HG03097 (cell line): ENCODE measurements around the gene CCDC197.
A peak's percentile ranks its signal among the peaks of the same experiment; 100 is the strongest.

Experiments used
- ATAC-seq: cut with Tn5 transposase; IDR thresholded peaks from one replicate; pipeline ENCODE4 v1.9.1; 2021; ENCODE audit not compliant: unreplicated experiment, low FRiP score

CCDC197 gene

DNA sequence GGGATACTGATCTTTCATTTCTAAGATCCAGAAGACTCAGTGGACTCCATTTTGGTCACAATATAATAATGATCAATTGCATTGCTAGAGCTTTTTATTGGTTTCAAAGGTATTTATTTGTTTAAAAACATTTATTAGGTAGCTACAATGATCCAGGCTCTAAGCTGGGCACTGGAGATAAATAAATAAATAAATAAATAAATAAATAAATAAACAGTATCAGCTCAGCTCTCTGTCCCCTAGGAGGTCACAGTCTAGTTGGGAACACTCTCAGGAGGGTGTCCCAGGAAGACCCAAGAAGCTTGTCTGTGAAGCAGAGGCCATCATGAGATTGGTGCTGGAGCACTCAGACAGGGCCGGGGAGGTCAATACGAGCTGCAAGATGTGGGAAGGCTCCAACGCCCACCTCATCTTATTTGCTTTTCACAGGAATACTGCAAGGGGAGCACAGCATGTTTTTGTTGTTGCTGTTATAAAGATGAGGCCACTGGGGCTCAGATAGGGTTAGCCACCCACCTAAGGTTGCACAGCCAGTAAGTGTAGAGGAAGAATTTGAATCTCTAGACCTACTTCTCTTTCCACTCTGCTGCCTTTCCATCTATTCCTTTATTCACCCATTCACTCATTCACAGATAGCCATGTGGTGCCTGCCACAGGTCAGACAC, 36.2 kb upstream of the CCDC197 start:
- ATAC-seq, result no peak

DNA sequence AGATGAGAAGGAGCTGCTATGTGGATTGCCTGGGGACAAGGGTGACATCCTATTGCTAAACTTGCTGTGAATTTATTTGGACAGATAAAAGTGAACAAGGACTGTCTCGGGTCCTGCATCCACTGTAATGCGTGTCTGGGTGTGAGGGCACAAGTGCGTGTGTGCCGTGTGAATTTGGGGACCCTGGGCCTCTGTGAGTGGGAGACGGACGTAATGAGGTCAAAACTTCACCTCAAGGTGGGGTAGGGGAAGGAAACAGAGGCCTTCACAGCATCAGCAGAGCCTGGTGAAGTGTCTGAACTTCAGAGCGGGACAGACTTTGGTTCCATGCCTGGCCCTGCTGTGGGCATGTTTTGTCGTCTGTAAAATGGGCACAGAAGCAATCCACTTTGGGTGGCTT, 35.5 kb upstream of the CCDC197 start:
- ATAC-seq, result no peak

DNA sequence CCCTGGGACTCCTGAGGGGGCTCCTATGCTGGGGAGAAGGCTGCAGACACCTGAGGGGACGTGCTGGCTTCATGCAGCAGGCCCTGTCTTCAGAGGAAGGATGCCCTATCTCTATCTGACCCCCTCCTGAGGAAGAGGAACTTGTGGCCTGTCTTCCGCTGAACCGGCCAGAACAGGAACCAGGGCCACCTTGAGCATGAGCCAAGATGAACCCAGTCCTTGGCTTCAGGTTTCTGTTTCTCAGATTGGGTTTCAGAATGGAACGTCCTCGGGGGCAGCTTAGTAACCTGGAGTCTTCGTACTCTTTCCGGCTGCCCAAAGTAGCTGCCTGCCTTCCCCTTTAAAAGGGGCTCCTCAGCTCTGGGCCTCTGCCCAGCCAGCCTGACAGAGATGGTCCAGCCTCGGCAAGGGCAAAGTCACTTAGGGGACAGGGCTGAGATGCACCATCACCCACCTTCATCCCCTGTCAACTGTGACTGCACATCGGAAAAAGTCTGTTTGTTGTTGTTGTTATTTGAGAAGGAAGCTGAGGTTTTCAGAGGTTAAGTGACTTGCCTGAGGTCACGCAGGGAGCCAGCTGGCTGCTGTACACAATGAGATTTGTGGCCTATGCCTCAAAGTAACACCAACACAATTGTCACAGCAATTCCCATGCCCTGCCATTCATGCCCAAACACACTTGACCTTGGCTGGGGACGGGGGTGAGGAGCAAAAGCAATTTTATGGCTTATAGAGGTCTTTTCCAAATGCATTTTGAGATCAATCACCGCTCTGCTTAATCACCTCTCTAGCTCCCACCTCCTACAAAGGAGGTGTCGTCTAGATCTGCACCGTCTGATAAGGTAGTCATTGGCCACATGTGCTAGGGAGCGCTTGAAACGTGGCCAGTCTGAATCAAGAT, 34.1 kb upstream of the CCDC197 start:
- ATAC-seq, result peak; percentile 50

DNA sequence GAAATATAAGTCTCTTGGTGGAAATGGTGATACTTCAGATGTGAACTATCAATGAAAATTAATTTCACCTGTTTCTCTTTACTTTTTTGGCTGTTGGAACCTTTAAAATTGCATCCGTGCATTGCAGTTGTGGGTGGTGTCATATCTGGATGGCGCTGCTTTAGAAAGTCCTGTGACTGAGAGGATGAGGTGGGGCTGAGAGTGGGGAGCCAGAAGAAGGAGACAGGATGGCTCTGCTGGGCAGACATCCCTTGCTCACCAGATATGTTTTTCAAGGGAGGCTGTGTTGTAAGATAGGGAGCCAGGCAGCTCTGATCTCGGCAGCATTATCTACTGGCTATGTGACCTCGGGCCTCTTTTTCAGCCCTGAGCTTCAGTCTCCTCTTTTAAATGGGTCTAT, 33.4 kb upstream of the CCDC197 start:
- ATAC-seq, result no peak

DNA sequence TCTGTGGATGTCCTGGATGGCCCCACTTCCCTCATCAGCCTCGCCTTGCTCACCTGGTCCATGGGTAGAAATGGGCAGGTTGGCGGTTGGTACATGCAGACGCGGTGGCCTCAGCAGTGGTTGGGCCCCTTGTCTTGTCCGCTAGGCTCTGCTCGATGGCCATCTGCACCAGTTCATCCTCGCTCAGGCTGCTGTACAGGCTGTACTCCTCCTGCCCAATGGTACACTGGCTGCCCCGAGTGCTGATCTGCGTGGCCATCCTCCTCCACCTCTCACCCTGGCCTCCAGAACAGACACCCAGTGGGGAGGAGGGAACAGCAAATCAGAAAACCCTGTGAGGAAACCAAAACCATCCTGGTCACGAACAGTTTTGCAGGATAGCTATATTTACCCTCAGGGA, 32.8 kb upstream of the CCDC197 start:
- ATAC-seq, result no peak

DNA sequence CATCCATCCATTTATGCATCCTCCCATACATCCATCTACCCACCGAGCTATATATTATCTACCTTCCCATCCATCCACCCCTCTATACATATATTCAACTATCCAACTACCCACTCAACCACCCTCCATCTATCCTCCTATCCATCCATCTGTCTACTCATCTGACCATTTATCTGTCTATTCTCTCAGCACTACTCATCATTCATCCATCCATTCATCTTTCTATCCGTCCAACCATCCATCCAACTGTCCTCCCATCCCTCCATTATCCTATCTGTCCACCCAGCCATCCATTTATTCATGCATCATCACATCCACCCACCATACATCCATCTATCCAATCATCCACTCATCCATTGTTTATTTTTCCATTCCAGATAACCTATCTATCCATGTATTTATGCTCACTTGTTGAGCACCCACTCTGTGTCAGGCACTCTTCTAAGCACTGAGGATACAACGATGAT, 32.2 kb upstream of the CCDC197 start:
- no peak for ATAC-seq

DNA sequence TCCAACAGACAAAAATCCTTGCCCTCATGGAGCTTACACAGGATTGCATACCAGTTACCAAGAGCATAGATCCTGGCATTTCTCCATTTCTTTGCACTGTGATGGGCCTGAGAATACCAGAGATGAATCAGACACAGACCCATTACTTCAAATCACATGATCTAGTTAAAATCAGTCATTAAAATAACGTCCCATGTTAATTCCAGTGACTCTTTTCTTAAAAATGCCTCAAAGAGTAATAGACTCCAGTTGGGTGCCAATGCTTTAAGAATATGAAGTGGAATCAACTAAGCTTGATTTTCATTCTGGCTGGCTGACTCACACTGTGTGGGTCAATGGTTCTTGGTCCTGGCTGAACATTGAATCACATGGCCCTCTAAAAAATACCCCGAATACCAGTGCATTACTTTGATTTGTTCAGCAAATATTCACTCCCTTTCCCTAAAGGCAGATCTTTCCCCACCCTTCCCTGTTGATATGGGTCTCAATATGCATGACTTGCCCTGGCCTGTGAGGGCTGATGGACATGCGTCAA, 31.7 kb upstream of the CCDC197 start:
- ATAC-seq, result no peak

DNA sequence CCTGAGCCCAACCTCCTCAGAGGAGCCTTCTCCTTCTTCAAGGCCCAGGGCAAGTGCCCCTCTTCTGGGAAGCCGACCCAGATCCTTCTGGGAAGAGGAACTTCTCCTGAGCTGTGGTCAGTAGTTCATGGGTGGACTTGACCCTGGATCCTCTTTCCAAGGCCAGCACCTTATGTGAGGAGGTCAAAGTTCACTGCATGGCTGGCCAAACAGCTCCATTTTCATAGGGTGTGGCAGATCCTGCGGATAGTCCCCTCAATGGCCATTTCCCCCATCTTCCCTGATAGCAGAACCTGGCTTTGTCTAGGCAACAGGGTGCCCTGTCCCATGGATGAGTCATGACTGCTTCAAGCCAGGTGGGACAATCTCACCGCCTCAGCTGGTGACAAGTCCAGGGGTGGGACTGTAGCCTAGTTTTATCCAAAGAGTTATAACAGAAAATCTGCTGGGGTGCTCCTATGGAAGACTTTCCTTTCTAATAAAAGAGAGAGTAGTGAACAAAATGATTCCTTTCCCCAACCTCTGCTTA, 31.1 kb upstream of the CCDC197 start:
- no peak for ATAC-seq

DNA sequence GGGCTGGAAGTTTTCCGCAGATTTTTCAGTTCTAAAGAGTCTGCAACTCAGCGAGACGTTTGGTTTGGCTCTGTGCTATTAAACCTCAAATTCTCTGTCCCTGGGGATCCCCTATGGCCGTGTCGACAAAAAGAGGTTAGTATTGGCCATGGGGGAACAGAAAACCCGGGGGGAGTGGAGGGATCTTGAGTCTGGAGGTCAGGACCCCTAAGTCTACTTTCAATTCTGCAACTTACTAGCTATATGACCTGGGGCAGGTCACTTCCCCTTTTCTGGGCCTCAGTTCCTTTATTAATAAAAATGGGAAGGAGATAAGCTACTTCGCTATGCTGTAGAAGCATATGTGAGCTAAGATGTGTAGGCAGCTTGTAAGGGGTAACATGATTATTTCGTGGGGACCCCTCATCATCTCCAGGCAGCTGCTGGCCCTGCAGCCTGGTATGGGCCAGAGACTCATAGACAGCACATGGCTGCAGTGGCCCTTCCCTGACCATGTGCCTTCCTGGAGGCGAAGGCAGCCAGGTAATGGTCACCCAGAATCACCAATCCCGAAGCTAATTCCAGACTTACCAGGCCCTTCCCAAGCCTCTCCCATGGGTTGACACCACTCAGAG, 29.4 kb upstream of the CCDC197 start:
- ATAC-seq, result peak; percentile 31

DNA sequence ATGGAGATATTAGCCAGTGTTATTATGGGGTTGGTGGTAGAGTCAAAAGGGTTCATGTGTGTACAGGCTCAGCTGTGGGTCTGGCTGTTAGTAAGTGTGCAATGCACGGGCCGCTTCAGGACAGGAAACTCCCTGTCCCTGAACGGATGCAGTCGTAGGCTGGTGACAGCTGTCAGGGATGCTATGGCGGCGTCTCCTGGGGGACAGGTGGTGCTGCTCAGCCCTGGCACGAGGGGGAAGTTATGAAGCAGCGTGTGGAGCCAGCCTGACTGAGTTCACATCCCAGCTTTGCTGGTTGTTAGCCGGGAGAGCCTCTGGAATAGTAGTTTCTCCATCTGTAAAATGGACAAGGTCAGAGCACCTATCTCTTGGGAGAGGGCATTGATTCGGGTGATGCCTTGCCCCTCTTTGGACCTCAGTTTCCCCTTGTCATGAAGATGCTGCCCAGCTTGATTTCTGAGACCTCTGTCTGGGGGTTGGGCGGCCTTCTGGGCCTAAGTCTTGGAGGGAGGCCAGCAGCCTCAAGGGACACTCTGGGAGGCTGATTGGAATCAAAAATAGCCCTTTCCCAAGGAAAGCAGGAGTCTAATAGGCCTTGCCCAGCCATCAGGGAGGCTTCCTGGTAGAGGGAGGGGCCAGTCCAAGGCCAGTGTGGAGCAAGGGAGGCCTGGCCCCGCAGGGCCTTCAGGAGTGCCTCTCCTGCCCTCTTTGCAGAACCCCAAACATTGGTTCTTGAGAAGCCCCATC, 27.8 kb upstream of the CCDC197 start:
- ATAC-seq, result no peak

DNA sequence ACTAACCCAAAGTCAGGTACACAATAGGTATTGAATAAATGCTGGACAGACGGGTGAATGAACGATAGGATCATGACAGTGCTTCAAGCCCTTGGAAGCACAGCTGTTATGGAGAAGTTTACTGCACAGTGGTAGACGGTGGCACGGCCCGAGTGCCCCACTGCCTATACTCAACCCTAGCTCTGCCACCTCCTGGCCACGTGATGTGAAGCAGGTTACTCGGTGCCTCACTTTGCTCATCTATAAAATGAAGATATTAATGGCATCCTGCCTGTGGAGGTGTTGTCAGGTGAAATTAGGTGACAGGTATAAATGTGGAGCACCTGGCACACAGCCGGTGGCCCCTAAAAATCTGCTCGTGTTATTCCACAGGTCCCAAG, 26.5 kb upstream of the CCDC197 start:
- ATAC-seq, result peak; percentile 28

DNA sequence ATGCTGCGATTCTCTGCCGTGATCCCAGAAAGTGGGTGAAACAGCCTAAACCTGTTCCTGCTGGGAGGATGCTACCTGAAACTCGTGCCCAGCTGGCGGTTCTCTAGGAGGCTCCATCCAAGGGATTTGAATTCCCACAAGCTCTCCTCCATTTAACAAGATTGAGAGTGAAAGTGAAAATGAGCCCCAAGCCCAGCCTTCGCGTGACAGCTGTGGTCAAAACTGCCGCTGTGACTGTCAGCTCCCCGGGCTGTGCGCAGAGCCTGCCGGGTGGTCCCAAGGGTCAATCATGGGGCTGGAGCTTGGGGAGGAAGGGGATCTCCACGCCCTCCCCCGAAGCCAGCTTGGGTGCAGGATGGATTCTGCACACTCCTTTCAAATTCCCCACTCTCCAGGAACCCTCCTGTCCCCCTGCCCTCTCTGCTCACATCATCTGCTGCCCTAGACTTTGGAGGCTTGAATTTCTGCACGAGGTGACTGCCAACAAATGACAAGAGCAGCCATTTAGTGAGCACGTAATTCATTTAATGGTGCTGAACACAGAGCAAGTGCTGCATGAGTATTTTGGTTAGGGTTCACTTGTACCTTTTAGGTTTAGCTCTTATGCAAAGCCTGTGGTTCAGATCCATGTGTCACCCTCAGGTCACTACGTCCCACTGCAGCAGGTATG, 26.0 kb upstream of the CCDC197 start:
- ATAC-seq, result peak; percentile 38

DNA sequence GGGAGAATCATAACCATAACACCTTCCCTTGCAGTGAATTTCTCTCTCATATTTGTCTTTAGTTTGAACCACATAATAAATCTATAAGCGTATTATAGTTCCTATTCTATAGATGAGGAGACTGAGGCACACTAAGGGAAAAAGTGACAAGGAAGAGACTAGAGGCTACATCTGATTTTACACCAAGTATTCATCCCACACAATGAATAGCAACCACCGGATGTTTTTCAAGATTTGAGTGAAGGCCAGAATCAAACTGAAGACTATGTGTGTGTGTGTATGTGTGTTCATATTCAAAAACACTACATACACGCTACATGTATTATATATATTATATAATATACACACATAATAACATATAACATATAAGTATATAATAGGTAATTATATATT, 25.5 kb upstream of the CCDC197 start:
- ATAC-seq, result no peak

DNA sequence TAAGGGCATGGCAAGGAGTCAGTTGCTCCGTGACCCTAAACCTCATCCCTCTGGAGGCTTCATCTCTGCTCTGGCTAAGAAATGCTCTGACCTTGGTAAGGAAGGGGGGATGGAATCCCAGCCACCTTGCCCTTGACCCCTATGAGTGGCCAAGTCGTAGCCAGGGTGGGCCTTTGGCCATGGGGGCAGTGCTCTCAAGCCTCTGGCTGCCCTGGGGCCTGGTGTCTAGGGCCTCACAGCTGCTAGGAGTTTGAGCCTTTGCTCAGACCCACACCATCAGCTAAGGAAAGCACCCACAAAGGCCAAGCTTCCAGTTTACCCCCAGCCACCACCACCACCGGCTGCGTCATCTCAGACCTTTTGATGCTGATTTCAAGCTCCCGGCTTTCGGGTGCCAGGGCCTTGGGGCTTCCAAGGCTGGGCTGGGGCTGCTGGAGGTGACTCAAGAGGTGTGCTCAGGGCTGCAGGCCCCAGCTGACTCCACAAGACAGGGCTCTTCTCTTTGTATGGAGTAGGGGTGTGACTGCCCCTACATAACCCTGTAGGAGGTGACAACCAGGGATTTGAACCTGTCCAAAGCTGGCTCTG, 24.4 kb upstream of the CCDC197 start:
- no peak for ATAC-seq

DNA sequence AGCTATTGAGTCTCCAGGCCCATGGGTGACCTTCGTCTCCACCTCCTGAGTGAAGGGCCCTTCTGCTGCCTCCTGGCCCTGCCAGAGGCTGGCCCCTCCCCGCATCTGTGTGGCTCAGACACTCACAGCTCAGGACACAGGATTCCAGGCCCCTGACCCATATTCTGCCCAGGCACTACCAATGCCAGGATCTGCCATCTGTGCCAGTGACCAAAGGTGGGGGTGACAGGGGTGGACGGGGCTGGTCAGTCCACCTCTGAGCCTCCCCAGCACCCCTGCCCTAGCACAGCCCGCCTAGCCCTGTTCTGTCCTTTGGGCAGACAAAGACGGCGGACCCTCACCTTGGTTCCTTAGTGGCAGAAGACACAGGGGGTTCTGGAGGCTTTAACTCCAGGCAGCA, 23.5 kb upstream of the CCDC197 start:
- ATAC-seq, result no peak

DNA sequence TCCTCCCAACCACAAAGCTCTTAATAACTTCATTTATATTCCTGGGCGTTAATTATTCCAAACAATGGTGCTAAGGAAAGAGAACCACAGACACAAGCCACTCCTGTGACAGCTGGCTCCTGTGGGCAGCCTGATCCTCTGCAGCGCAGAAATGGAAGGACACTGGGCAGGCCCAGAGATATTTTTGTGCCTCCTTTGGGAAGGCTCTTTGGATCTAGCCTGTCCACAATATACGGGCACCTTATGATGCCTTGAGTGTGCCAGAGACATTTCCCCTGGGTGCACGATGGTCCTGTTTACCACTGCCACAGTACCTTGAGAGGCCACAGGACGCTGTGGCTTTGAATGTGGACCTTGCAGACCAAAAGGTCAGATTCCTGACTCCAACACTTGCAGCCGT, 22.8 kb upstream of the CCDC197 start:
- ATAC-seq, result no peak

DNA sequence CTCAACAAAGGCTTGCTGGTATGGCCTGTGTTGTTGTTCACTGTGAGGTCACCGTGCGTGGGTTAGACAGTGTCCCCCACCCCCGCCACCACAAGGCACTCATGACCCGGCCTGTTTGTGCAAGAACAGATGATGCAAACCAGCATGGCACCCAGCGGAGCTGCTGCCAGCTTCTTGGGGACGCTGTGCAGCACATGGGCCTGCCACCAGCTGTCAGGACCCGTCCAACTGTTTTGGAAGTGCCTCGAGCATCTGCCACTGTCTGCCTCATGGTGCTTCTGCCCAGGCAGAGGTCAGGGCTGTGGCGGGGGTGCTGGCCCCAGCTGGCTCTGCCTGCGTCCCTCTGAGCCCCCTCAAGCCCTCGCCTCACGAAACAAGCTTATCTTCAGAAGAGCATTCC, 22.3 kb upstream of the CCDC197 start:
- ATAC-seq, result no peak

DNA sequence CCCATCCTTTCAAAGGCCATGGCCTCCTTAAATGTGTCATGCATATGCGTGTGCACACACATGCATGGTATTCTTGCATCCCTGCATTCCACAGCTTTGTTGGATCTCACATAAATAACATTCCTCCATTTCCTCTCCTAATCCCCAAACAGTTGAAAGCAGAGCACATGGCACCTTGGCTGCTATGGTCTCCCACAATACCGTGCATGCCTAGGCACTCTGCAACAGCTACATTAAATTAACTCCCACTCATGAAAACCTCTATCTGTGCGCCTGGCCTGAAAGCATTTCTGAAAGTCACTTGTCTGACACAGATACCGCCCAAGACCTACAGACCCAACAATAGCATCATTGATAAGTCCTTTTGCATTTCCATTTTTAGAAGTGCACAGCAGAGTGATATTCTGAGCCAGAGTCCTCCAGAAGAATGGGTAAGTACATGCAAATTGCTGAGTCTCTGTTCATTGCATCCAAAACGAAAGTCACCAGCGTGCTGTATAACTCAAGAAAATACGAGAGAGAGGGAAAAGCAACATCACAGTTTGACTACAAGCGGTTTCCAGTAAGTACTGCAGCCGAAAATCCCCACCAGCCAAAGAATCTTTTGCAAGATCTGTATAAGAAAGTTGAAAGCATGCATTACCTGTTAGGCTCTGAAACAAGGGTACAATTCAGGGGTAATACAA, 21.2 kb upstream of the CCDC197 start:
- ATAC-seq, result peak; percentile 43

DNA sequence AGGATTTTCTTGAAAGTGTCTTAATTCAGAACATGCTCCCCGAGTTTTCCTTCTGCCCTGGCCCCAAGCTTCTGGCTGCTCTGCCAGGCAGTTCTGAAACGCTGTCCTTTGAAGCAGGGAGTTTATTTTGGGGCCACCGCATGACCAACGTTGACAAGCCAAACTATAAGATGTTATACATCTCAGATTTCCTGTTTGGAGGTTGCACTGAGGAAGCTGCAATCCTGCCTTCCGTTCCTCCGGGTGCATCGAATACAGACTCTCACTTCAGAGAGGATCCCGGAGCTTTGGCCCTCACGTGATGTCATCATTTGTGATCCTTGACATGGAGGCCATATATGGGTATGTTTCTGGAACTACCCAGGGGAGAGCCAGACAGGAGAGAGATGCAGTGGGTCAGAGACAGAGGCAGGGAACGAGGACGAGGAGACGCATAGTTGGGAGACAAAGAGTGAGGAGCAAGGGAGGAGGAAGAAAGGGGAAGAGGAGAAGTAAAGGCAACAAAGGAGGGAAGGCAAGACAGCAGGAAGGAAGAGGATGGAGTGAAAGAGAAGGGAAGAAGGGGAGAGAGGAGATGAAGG, 20.5 kb upstream of the CCDC197 start, which contains the start of gene ASB2:
ASB2 (minus strand) TSS at position 94 of the 581 bp plus-strand sequence. CDS start 12,031 bp downstream, outside the sequence.
- ATAC-seq, result no peak
